HS-27A (cell line): ENCODE data around the gene NPHP4.
"Not testable (repeated sequence)": the region's sequence is repeated elsewhere in the genome, so short reads cannot be mapped to it uniquely, and the experiment has no call there.

Experiments used
- DNase-seq: peaks from one replicate; pipeline ENCODE4 v3.0.0-alpha.2; 2012; ENCODE audit warnings: low read depth, missing footprints

Gene NPHP4

GRCh38 chr1:5934058-5934884 is 58.0 kb downstream of the NPHP4 start:
- no peak for DNase-seq

- DNase-seq = no peak
Observed at GRCh38 chr1:5933676-5934057, 58.6 kb downstream of the NPHP4 start.

- DNase-seq = no peak
Observed at GRCh38 chr1:5933050-5933449, 59.2 kb downstream of the NPHP4 start.

GRCh38 chr1:5928714-5929400 is 63.4 kb downstream of the NPHP4 start:
- no peak for DNase-seq

GRCh38 chr1:5927506-5928370 is 64.5 kb downstream of the NPHP4 start:
- DNase-seq = no peak

GRCh38 chr1:5926686-5927435 is 65.4 kb downstream of the NPHP4 start:
- no peak for DNase-seq

GRCh38 chr1:5922700-5923330 is 69.4 kb downstream of the NPHP4 start:
- not testable (repeated sequence) for DNase-seq

GRCh38 chr1:5921671-5922070 is 70.6 kb downstream of the NPHP4 start:
- DNase-seq = no peak

GRCh38 chr1:5921129-5921528 is 71.1 kb downstream of the NPHP4 start:
- DNase-seq = no peak

- no peak for DNase-seq
Observed at GRCh38 chr1:5920201-5920600, 72.0 kb downstream of the NPHP4 start.

GRCh38 chr1:5918275-5918649 is 74.0 kb downstream of the NPHP4 start:
- DNase-seq = no peak

- no peak for DNase-seq
Observed at GRCh38 chr1:5917591-5918274, 74.5 kb downstream of the NPHP4 start.

GRCh38 chr1:5917281-5917590 is 75.0 kb downstream of the NPHP4 start:
- DNase-seq = no peak

- no peak for DNase-seq
Observed at GRCh38 chr1:5916572-5917280, 75.5 kb downstream of the NPHP4 start.

GRCh38 chr1:5915587-5916571 is 76.3 kb downstream of the NPHP4 start:
- no peak for DNase-seq

GRCh38 chr1:5914676-5915365 is 77.4 kb downstream of the NPHP4 start:
- DNase-seq = no peak

- no peak for DNase-seq
Observed at GRCh38 chr1:5913876-5914275, 78.3 kb downstream of the NPHP4 start.

GRCh38 chr1:5913078-5913845 is 79.0 kb downstream of the NPHP4 start:
- no peak for DNase-seq
